Body of pancreas (tissue), 4 donors: ENCODE measurements around the gene DND1.

Source experiments
- POLR2A ChIP-seq, 3 donors: fragments of 450-650 bp; IDR thresholded peaks; one replicate each; pipeline ENCODE4 v1.6.1; 2016; ENCODE audit warnings: antibody characterized with exemption in 3 of 3, mild to moderate bottlenecking in 2 of 3
- TF ChIP-seq, protein P1 (sequence below), 7 experiments: fragments of 450-650 bp in 4 of 7; fragments of 200-600 bp in 3 of 7; sonication (generic) in 3 of 7; IDR thresholded peaks; one replicate each; pipeline ENCODE4 v1.5.1; 2016 to 2019; ENCODE audit warnings: antibody characterized with exemption in 7 of 7

- peak; percentile 26 to 83 (median 79) for TF ChIP-seq POLR2A (IDR thresholded peaks at IDR 0.05)
- TF ChIP-seq, protein P1, sequence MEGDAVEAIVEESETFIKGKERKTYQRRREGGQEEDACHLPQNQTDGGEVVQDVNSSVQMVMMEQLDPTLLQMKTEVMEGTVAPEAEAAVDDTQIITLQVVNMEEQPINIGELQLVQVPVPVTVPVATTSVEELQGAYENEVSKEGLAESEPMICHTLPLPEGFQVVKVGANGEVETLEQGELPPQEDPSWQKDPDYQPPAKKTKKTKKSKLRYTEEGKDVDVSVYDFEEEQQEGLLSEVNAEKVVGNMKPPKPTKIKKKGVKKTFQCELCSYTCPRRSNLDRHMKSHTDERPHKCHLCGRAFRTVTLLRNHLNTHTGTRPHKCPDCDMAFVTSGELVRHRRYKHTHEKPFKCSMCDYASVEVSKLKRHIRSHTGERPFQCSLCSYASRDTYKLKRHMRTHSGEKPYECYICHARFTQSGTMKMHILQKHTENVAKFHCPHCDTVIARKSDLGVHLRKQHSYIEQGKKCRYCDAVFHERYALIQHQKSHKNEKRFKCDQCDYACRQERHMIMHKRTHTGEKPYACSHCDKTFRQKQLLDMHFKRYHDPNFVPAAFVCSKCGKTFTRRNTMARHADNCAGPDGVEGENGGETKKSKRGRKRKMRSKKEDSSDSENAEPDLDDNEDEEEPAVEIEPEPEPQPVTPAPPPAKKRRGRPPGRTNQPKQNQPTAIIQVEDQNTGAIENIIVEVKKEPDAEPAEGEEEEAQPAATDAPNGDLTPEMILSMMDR (IDR thresholded peaks at IDR 0.05), result peak in 1 of 7 experiments; percentile 17
These were observed 17.9 kb upstream of the DND1 start, which contains the start of the genes HARS1 and HARS2 for GRCh38 chr5:140690941-140691924.
